NCI-H1694 (cell line): ENCODE data around the gene ZIC1.

Source experiments
- DNase-seq: peaks from one replicate; lab custom pipeline; 2025; lab: John Stamatoyannopoulos, UW

ZIC1 gene

DNA sequence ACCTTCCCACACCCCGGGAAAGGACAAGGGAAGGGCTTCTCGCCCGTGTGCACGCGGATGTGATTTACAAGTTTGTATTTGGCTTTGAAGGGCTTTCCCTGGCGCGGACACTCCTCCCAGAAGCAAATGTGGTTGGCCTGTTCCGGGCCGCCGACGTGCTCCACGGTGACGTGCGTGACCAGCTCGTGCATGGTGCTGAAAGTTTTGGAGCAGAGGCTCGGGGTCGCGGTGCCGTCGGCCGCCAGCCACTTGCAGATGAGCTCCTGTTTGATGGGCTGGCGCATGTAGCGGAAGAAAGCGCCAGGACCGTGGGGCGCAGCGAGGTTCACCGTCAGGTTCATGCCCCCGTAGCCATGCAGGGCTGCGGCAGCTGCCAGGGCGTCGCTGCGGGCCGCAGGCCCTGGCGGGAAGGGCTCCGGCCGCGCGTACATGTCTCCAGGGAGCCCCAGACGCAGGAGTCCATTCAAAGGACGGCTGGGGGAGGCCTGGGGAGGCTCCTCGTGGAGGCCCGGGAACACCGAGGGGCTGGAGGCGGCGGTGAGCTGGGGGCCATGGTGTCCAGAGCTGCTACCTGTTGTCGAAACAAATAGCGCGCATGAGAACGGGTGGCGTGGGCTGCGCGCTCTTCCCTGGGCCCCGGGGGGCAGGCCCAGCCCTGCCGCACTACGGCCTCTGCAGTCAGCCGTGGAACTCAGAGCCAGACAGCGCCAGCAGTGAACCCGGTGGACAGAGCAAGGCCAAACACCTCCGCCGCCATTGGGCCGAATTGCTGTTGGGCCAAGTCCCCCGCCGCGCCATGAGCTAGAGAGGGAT is 13.1 kb upstream of the ZIC1 start:
- DNase-seq: no peak

DNA sequence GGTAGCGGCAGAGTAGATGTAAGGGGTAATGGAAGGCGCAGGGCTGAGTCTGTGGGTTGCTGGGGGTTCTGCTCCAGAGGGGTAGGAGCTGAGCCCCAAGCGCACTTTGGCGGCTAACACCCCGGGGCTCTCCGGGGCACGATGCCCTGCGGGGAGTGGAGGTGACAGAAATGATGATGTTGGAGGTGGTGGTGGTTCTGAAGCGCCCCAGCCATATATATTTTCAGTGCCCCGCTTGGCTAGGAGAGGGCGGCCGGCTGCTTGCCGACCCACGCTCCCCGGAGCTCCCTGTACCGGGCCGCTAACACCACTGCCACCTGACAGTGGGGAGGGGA is 12.5 kb upstream of the ZIC1 start:
- DNase-seq: no peak

DNA sequence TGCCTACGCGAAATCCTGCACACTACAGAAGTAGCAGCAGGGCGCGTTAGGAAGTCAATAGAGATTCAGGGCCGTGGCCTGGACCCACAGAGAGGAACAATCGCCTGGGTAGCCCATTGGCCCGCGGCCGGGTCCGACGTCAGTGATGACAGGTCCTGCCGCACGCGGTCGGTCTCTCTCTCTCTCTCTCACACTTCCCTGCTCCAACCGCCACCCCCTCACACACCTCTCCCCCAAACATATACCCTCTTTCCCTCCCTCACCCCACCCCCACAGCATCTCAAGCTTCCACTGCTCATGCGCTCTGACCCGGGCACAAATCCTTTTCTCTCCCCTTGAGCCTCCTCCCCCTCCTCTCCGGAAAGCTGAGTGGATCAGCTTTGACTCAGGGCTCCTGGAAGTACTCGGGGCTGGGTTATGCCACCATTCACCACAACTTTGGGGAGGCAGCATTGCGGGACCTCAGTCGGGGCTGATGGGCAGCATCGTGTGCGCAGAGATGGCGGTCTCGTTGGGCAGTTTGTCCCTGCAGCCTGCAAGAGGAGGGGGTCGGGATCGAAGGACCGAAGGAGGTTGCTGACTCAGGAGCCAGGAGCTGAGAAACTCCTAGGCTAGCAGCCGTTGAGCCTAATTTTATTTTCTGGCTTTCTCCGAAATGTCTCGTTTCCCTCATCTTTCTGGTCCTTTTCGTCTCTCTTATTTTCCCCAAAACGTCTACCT is 11.8 kb upstream of the ZIC1 start:
- DNase-seq: no peak

DNA sequence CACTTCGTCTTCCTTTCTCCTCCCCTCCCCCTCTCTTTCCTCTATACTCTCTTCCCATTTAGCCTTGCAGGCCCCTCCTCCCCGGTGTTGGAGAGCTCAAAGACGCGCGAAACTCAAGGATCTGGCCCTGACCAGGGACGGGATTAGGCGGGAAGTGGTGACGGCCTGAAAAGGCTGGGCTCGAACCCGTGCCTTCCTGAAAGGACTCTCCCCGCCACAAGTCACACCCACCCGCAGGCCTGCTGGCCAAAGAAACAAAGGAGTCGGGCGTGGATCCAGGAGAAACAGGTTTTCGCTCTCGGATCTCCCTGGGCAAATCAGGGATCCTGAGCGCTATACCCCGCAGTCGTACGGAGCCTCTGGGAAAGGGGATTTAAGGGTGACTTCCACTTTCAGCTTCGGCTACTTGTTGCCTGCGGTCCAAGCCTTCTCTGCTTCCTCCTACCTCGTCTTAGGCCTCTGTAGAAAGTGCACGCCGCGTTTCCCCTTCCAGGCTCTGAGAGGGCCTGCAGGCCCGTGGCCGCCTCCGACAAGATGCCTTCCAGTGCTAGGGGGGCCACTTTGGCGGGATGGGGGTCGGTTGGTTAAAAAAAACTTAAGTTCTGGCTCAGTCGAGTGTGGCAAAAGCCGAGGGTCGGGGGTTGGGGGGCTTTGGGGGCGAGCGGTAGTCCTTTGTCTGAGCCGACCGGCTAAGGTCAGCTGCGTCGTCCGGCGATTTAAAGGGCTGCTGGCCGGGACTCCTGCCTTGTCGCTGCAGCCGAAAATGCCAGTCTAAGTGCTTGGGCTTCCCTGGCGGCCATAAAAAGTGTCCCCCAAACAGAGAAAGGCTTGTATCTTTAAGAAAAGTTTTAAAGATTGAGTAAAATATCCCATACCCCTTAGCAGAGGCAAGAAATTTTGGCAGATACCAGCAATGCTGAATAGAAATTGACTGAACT is 11.0 kb upstream of the ZIC1 start:
- no peak for DNase-seq

DNA sequence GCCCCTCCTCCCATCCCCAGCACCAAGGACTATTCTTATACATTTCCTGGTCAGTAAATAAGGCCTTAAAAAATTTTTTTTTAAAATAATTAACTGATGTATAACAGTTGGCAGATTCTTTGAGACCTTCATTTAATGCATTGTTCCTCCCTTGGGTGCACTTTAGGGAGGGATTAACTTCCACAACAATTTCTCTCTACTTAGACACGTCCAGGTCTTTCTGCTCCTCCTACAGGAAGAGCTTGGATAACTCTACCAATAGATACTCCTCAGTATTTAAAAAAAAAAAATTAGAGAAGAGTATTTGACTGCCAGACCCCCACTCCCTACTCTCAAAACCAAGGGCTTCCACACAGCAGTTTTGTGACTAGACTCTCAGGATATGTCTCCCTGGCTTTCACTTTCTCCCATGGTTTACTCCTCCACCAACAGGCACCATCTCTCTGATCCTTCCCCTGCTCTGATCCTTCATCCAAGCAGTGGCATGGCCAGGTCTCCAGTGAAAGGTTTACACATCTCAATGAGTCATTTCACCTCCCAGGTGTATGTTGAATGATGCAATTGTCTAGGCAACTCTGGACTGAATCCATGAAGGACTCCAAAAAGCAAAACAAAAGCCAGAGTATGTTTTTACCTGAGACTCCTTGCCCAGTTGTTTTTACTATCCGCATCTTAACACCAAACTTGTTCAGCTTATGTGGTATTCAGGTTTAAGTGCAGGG is 10.2 kb upstream of the ZIC1 start:
- DNase-seq: no peak

DNA sequence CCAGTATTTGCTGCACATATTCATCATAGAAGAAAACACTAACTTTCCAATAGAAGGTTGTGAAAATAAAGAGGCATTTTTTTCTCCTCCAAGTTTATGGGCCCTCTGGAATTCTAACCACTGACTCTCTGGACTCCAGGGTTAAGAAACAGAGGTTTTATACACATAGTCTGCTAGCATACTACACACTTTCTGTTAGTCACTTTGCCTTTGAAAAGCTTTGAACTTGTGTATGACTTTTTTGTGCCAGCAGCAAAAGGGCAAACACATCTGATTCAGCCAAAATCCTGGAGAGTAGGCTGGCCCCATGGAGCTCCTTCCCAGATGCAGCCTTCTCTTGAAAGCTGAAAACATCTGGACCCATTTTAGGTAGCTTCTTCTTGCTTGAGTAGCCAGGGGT is 9.1 kb upstream of the ZIC1 start:
- DNase-seq: no peak

DNA sequence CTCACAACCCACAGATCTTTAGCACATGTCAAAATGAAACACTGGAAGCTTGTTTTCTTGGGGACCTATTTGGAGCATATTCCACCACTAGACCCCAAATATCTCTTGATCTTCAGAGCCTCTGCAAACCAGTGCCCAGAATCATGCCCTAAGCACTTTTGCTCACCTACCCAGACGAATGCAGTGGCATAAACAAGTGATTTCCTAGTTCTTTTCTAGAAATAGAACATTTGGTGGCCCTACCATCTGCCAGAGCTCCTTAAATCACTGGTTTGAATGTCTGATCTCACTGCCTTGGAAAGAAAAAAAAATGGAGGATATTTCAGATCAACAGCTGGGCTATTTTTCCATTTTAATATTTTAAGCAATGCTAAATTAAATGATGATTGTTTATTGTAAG is 8.2 kb upstream of the ZIC1 start:
- no peak for DNase-seq

DNA sequence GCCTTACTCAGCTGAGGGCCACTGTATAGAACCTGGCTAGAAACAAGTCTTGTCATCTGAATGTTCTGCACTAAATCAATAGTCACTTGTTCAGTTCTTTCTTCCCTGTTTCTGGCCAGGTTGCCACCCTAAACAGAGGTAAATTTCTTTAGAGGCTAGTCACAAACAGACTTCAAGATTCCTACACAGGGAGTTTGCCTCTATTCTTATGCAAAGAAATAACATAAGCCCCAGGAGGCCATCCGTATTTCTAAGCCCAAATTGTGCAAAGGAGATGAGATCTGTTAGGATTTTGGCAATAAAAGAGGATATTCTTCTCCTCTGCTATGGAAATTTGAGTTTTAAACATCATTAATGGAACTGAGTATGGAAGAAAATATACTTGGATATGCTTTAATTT is 7.7 kb upstream of the ZIC1 start:
- no peak for DNase-seq

DNA sequence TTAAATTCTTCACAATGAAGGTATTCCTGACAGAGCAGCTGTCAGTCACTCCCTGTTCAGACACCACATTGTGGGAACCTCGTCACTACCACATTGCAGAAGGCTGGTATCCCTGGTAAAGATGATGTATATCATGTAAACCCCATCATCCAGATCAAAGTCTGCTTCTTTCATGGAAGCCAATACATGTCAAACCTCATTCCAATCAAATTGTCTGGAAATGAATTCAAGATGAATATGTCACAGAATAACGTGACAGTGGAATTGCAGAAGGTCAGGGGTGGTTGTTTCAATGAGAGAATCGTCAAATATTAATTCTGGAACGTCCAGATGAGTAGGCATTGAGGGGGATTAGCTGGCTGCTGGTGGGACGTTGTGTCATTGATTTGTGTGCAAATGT is 7.0 kb upstream of the ZIC1 start:
- no peak for DNase-seq

DNA sequence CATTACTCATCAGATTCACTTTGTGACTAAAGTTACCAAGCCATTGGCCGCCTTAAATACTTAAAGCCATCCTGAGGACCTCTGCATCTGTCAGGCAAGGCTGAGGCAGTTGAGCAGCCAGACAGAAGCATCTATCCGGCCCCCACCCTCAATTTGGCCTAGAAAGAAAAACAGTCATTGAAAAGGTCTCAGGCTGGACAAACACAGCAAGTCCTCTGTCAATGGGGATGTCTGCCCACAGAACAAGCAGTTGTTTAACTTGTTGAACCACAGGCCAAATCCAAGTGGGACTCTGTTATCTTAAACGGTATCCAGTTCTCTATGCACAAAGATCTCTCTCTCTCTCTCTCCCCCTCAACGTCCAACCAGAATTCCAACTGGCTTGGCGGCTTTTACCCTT is 5.7 kb upstream of the ZIC1 start:
- no peak for DNase-seq

DNA sequence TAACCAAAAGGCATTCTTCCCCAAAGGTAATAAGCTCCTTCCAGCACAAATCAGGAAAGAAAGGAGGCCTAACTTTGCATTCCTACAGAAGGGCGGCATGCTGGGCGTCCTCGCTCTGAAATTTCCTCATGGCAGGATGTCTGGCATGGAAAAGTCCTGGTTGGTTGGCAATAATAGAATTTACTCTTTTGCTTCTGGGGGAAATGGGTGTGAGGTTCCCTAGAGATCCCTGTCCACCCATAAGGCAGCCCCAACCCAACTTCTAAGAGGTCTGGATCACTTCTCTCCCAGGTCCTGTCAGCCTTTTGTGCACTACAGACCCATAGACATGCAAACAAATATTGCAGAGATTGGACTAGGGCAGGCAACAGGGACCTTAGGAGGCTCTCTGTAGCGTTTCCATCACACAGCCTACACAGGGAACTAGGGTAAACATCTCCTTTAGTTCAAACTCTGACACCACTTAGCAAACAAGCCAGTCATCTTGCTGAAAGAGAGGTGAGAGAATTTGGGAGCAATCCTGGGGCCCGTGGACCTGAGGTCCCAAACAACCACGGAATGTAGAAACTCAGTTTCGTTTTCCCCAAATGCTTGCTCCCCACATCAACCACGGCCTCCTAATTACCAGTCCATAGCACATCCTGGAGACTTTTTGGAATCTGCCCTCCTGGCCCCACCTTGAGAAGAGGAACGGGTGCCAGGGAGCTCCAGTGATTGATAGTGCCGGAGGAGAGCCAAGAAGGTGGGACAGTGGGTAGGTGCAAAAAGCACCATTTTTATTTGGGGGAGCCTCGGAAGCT is 5.0 kb upstream of the ZIC1 start:
- no peak for DNase-seq

DNA sequence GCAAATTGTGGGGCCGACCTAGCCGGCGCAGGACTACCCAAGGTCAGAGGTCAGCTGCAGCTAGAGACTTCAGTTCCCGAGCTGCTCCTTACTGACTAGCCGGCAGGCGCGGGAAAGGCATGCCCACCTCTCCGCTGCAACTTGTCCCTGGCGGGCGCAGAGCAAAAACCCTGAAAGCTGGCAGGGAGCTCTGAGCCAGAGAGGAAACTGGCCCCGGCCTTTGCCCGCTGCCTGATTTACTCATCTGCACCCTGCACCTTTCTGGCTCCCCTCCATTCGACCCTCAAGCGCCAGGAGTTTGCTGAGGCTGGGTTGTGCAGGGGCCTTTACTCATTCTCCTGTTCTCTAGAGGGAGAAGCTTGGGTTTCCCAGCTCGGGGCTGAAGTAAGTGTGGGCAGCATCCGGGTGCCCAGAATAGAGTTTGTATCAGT is 4.3 kb upstream of the ZIC1 start:
- no peak for DNase-seq

DNA sequence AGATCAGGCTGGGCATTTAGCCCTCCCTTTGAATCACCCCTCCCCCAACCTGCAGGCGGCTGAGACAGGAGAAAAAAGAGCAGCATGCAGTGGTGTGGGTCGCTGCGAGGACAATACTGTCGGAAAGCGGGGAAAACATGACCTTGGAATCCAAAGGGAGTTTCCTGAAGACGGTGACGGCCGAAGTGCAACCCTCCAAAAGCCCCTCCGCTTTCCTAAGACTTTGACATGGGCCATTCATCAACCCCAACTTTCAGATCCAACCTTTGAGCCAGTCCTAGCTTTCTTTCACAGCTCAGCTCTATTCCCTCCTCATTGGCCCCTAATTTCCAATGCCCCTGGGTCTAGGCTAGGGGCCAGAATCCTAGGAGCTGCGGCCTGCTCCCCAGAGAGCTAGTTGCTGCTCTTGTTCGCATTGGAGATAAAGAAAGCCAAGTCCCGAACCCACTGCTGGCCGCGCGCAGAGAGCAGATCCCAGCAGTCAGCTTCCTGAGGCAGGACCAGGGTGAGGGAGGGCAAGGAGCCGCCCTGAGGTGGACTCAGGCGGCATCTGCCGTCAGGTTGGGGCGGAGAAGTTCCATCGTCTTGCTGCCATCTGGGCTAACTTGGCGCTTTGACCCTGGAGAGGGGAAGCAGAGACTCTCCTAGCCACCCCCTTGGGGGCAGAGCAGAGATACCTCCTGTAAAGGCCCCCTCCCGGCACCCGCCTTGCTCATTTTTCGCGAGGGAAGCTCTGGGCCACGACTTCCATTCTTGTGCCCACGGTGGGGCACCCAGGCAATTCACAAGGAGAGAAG is 3.7 kb upstream of the ZIC1 start:
- no peak for DNase-seq

DNA sequence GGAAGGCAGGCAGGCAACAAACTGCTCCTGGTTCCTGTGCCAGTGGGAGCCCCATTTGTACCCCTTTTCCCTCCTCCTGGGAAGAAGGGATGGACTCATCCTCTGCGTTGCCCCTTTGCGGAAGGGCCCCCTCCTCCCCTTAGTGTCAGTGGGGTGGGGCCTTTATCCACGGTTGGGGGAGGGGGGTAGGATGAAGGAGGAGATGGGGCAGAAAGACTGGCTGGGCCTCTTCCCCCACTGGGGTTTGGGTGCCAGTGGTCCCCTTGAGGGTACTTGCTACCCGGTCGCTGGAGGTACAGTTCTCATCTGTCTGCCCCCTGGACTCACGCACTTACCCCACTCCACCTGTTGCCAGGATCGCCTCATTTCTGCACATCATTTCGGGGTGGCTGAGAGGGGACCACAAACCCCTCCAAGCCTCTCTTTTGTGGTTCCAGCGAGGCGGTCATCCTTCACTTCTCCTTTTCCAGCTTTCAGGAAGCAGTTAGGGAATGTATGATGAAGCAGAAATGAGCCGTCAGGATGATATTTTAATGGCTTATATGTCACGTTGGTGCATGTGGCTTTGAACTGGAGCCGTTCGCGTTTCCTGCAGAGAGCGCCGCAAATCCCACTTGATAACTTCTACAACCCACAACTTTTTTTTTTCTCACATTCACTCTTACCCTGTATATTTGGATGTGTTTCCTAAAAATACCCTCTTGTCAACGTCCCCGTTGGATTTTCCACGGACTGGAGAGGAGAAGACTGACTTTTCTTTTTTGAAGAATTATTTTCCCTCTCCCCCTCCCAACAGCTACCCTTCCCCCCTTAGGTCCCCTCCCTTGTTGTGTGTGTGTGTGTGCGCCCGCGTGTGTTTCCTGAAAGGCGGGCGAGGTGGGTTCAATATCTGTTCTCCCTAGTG is 2.9 kb upstream of the ZIC1 start, which contains the start of gene ZIC4:
TSS of gene ZIC4 (minus strand) at position 516 of the 904 bp plus-strand sequence. CDS start 3,746 bp downstream, outside the sequence.
- DNase-seq: no peak

DNA sequence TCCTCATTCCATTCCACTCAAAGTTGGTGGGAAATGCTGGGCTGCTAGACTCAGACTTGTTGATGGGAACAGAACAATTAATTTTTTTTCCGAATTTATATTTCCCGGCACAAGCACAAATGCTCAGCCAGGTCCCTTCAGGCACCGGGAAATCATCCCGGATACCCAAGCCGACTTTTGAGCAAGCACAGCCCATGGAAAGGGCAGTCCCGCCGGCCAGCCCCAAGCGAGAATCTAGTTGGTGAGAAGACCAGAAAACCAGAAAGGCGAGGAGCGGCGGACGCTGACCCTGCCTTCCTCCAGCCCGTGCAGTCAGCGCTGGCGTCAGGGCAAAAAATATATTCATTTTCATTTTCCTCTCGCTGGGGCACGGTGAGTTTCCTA is 2.1 kb upstream of the ZIC1 start:
- no peak for DNase-seq

DNA sequence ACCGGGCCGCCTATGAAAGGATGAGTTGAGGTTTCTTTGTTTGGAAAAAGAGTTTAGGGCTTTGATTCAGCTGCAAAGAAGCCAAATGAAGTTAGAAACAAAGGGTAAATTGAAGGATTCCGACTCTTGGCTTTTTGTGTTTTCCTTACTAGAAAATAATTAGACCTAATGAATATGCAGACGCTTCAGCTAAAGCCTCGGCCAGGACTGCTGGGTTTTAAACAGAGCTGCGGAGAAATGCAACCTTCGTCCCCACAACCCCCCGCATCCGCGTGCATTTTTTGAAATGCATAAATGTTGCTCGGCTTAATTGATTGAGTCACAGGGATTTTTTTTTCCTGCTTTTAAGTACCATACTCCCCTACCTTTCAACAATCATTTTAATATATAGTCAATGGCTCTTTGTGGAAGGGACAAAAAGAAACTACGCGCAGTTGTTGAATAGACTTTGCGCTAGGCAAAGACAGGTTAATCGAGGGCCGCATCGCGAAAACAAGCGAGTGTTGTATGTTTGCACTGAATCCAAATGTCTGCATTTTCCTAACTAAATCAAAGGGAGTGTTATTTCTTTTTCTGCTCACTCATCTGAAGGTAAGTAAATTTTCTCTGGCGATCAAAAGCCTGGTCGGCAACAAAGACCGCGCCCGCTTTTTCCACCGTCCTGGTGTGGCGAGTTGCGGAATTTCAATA is 1.5 kb upstream of the ZIC1 start:
- no peak for DNase-seq

DNA sequence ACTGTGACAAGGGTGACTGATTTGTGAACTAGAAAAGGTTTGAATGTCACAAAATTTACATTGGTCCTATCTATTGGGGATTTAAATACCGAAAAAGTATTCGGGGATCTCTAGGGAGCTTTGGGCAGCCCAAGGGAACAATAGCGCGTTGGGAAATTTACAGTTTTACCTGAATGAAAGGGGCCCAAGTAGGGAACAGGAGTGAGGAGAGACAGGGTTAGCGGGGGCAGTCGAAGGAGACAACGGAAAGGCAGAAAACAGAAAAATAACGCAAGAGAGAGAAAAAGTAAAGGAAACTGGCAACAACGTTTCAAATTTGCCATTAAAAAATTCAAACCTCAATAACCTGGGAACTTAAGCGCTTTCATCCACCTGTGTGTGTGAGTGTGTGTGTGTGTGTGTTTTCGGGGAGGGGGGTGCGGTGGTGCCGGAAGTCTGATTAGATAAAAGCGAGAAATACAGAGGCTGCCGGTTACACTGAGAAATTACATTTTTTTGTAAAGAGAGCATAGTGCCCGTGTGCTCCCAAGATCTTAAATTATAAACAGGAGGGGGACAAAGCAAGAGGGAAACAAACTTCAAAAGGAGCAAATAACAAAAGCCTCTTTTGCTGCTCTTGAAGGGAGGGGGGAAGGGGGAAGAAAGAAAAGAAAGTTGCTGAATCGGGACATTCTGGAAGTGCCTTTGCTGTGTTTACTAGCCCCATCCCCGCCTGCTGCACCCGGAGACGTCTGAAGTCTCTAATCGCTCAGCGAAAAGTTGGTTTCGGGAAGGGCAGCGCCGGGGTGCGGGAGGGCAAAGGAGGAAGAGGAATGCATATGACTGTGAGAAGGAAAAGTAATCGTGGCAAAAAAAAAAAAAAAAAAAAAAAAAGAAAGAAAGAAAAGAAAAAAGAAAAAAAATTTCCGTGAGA is 721 bp upstream of the ZIC1 start:
- DNase-seq: no peak
